HG02981 (cell line): ENCODE data around the gene EFEMP2.
"Not testable (repeated sequence)": the region's sequence is repeated elsewhere in the genome, so short reads cannot be mapped to it uniquely, and the experiment has no call there.

Experiments used
- ATAC-seq: cut with Tn5 transposase; IDR thresholded peaks from one replicate; pipeline ENCODE4 v1.9.1; 2021; ENCODE audit warnings: mild to moderate bottlenecking, moderate library complexity; ENCODE audit not compliant: unreplicated experiment

Gene EFEMP2

DNA sequence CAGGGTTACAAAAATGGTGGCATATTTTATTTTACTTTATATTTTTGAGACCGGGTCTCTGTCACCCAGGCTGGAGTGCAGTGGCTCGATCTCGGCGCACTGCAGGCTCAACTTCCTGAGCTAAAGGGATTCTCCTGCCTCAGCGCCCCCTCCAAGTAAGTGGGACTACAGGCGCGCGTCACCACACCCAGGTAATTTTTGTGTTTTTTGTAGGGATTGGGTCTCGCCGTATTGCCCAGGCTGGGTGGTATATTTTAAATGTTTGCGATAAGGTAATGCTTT, 28.2 kb upstream of the EFEMP2 start:
- ATAC-seq: no peak

DNA sequence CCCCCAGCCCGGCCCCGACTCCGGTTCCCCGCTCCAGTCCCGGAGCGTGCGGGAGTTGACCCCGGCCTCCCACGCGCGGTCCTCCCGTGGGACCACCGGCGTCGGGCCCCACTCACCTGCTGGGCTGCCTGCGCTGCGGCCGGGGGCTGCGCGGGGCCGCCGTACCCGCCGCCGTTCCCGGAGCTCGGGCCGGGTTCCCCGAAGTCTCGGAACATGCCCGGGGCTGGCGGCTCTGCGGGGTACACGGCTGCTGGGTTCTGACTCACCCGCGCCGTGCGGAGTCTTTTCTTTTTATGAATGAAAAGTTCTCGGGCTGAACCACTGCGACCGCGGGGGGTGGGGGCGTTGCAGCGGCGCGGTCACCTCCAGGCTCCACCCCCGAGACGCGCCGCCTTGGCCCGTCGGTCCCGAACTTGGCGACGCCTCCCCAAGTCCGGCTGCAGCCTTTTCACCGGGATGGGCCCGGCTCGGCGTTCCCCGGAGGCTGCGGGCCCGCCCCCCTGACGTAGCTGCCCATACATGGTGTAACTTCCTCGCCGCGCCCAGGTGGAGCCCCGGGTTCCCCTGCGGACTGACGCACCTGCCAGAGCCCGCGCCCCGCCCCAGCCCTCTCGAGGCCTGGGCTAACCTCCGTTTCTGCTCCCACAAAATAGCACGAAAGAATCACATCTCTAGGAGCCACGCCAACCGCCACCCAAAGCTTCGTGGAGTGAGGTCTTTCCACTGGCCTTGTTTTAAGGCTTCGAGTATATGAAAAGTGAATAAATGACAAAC, 27.7 kb upstream of the EFEMP2 start, which contains the start of gene FOSL1:
TSS of gene FOSL1 (minus strand) at position 264 of the 774 bp plus-strand sequence. CDS start at position 215, 49 bp downstream.
- ATAC-seq: peak; percentile 74

- no peak for ATAC-seq
These were observed 26.9 kb upstream of the EFEMP2 start for GRCh38 chr11:65899356-65900124.

GRCh38 chr11:65898656-65899355, 26.2 kb upstream of the EFEMP2 start:
- no peak for ATAC-seq

GRCh38 chr11:65897020-65897471, 24.4 kb upstream of the EFEMP2 start:
- ATAC-seq: no peak

GRCh38 chr11:65896034-65896999, 23.7 kb upstream of the EFEMP2 start:
- ATAC-seq: no peak

DNA sequence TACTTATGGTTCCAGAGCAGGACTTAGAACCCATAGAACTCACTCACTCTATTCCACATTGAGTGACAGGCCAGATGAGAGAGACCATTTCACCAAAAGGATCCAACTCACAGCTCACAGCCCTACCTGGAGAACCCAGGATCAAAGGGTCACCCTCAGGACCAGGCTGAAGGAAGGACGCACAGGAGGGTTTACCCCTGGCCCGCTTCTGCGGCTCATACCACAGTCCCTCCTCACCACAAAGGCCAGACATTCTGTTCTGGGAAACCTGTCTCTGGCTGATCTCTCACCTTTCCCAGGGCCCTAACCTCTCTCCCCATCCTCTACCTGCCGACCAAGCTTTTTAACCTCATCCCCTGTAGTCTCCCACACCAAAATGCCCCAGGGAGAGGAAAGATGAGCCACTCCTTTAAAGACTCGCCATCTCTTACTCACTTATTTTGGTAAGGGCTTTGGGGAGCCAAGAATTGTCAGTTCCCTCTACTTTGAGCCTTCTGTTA, 22.9 kb upstream of the EFEMP2 start:
- ATAC-seq: no peak

DNA sequence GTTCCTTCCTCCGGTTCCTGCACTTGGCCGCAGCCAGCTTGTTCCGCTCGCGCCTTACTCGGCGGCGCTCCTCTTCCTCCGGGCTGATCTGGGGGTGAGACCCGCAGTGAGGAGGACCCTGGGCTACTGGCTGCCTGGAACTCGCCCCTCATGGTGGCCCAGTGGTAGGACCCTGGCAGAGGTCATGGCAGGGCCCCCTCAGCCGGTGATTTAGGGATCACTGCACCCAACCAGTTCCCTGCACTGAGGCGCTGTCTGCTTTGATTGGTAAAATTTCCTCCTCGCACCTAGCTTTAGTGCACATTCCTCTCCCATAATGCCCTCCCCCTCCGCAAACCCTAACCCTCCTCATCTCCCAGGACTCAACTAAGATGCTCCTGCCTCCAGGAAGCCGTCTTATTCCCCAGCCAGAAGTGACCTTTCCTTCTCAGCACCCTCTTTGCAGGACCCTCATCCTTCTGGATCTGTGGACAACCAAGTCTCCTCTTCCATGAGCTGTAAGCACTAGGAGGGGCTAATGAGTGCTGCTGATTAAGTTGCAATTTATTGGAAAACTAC, 21.5 kb upstream of the EFEMP2 start:
- ATAC-seq: no peak

- no peak for ATAC-seq
These were observed 20.2 kb upstream of the EFEMP2 start for GRCh38 chr11:65892661-65893317.

- not testable (repeated sequence) for ATAC-seq
These were observed 19.5 kb upstream of the EFEMP2 start for GRCh38 chr11:65892137-65892540.

DNA sequence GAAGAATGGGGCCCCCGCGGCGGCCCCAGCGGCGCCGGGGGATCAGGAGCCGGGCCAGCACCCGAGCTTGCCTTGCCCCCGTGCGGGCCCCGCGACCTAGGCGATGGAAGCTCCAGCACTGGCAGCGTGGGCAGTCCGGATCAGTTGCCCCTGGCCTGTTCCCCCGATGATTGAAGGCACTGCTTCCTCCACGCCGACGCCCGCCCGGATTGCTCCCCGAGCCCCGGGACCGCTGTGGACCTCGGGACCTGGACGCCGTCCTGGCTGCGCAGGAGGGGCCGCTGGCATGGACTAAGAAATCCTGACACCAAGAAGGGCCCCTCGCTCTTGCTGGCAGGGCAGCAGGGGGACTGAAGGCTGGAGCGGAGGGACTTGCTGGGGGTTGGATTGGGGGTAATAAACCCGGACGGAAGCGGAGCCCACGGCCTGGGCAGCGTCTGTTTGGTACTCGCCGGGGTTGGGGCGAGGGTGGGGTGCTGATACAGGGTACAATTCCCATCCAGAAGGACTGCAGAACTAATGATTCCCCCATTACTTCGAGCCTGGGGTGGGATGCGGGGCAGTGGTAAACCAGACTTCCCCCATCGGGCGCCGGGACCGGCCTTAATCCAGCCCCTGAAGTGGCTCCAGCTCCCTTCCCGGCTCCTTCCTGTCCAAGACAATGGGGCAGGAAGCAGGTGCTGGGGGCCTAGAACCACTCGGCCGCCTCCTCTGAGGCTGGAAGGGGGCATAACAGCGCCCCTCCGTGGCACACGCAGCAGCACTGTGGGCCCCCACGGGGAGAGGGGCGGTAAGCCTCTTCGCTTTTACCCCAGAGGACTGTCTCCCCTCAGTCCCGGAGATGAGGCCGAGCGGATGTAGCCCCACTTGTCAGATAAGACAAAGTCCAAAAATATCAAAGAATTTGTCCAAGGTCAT, 18.9 kb upstream of the EFEMP2 start:
- ATAC-seq: no peak

GRCh38 chr11:65890324-65891218, 18.0 kb upstream of the EFEMP2 start, which contains the start of gene CCDC85B:
Gene CCDC85B, plus strand, starts transcription at chr11:65890673. Its CDS starts 111 bp downstream, at chr11:65890784.
- peak; percentile 48 for ATAC-seq

GRCh38 chr11:65888163-65888814, 15.7 kb upstream of the EFEMP2 start, which contains the start of gene FIBP:
Gene FIBP, minus strand, starts transcription at chr11:65888471. Its CDS starts 53 bp downstream, at chr11:65888418.
- ATAC-seq: peak; percentile 38

GRCh38 chr11:65887723-65888162, 15.1 kb upstream of the EFEMP2 start:
- ATAC-seq: no peak

- ATAC-seq: no peak
These were observed 14.5 kb upstream of the EFEMP2 start for GRCh38 chr11:65886826-65887722.
